ENCODE measurements around the gene TAPT1. TPM values are rescaled to one million over a fixed set of nuclear protein-coding genes. Genes with fewer than 3 reads are reported as not detected.
A peak's percentile ranks its signal among the peaks of the same experiment; 100 is the strongest.

TAPT1 gene
- total and polyA plus RNA-seq, 10 donors: 10.7 to 53.7 (median 42.4) TPM

DNA sequence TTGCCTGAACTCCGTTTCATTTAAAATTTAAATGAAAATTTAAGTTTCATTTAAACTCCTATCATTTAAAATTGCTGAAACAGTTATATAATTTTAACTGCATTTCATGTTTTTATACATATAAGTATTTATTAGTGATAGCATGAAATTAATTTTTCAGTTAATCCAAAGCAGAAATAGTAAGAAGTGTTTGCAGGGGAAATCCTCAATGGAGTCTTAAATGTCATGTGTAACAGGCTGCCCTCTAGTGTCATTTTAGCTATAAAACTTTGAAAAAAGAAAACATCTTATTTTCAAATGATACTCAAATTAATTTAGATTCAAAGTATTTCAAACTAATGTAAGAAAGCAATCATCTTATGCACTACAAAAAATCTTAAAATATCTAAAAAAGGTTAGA, 27.2 kb downstream of the TAPT1 start:
- peak in 2 of 11 experiments; percentile 14 to 17 for TF ChIP-seq CTCF (IDR thresholded peaks at IDR 0.05 in 8 of 11, conservative IDR thresholded peaks at IDR 0.05 in 3 of 11)
- TF ChIP-seq POLR2AphosphoS5 (IDR thresholded peaks at IDR 0.05): no peak
- TF ChIP-seq POLR2A (IDR thresholded peaks at IDR 0.05): no peak
- no peak for DNase-seq
- Histone ChIP-seq H3K27me3 (replicated peaks in 1 of 7) (no peaks in the 10 kb centered on the region), H3K9me3 (no peaks in the 10 kb centered on the region), H3K4me1 (peaks cover 3 to 84% (median 37%) of the 10 kb centered on the region in 6 donors), H3K36me3 (peaks cover 0 to 35% (median 0%) of the 10 kb centered on the region in 6 donors), H3K27ac (no peak overlapping the region), H3K4me3 (no peak overlapping the region)
- intact Hi-C loops (cut with DNase I; ENCODE audit: low total_unique reads): loop anchor here (10.0 kb wide), 1 partner anchor 66 kb away; no protein-coding TSS in a partner anchor
- 96 to 100% (median 98%) methylated on average over 1 of the region's 1 CpG for WGBS, 5 donors

DNA sequence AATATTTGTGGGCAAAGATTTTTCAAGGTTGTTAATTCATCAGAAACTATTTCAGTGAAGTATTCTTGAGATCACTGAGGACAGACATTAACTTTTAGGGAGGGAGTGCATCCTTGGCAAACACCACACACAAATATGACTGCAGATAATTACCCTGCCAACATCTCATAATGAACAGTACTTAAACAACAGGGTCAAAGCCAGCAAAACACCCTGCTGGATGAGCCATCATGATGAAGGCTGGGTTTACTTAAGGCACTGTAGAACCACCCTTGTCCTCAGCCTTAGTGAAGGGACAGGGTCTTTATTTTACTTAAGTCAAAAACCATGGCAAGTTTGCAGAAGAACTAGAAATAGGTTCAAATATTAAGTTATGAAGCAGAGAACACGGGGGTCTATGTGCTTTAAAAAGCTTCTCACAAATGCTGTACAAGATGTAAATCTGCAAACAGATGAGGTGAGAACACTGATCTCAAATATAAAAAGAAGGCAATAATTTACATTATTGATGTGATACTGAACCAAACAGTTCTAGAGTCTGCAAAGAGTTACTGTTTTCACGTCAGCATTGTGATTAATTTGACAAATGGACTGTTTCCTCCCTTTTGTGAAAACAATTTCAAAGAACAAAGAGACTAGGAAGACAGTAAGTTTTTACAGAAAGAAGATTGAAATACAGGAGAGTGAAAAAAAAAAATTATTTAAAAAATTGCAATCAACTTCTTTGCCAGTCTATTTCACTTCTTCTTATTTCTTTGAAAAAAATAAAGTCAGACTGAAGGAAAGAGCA, 28.2 kb downstream of the TAPT1 start:
- Histone ChIP-seq H3K9me3 (no peaks in the 10 kb centered on the region), H3K27ac (no peak overlapping the region), H3K36me3 (peaks cover 0 to 31% (median 0%) of the 10 kb centered on the region in 6 donors), H3K4me1 (peaks cover 3 to 81% (median 37%) of the 10 kb centered on the region in 6 donors), H3K27me3 (replicated peaks in 1 of 7) (no peaks in the 10 kb centered on the region), H3K4me3 (no peak overlapping the region)
- no peak for DNase-seq
- TF ChIP-seq POLR2AphosphoS5 (IDR thresholded peaks at IDR 0.05) (no peak), POLR2A (IDR thresholded peaks at IDR 0.05) (no peak), CTCF (IDR thresholded peaks at IDR 0.05 in 8 of 11, conservative IDR thresholded peaks at IDR 0.05 in 3 of 11) (no peak)
- 64 to 86% (median 75%) methylated on average over 2 of the region's 2 CpGs for WGBS, 5 donors
- intact Hi-C loops (cut with DNase I; ENCODE audit: low total_unique reads): loop anchor here (10.0 kb wide), 1 partner anchor 67 kb away; no protein-coding TSS in a partner anchor

DNA sequence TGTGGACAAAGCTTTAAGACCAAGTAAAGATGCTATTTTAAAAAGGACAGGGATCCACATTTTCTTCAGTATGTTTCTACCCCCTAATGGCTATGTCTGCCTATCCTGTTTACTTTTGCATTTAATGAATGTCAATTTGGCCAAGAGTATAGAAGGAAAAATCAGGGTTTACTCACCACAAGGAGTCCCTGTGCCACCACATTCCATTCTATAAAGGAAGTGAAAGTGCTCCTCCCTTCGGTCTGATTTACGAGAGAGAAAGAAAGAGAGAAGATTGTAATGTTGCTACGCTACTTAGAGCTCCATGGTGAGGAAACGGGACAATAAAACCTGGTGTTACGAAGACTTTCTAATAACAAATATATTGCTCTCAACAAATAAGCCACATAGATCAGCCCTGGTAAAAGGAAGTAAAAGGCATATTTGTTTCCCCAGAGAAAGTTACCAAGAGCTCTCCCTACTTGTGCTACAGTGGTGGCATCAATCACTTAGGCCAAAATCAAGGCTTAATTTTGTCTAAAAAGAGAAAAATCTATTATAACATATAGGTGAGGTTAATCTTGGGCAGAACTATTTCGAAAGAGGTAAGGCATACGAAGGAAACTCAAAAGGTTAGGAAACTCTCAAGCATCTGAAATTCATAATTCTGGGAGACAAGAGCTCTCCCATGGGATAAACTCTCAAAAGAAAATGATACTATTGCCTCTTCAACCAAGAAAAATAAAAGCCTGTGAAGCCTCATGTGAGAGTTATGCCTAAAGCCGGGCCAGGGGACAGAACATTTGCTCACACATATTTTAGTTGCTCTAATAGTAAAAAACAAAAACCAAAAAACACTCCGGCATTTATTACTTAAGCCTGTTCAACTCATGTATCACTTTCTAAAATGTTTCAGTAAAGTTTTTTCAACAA, 29.5 kb downstream of the TAPT1 start:
- peaks cover 3 to 80% (median 37%) of the 10 kb centered on the region in 6 donors for H3K4me1 ChIP-seq
- no peak for DNase-seq
- TF ChIP-seq POLR2A (IDR thresholded peaks at IDR 0.05): no peak
- TF ChIP-seq POLR2AphosphoS5 (IDR thresholded peaks at IDR 0.05): no peak
- TF ChIP-seq CTCF (IDR thresholded peaks at IDR 0.05 in 8 of 11, conservative IDR thresholded peaks at IDR 0.05 in 3 of 11): peak in 7 of 11 experiments; percentile 31 to 54 (median 43)
- WGBS, 5 donors: 42 to 50% (median 46%) methylated on average over 9 of the region's 9 CpGs
- intact Hi-C loops (cut with DNase I; ENCODE audit: low total_unique reads): loop anchor here (10.0 kb wide), 1 partner anchor 68 kb away; no protein-coding TSS in a partner anchor
- H3K4me3 ChIP-seq: peak overlapping the region in 1 of 8 donors; percentile 37
- H3K27ac ChIP-seq: peak overlapping the region in 6 of 8 donors; percentile 18 to 64 (median 54)
- H3K36me3 ChIP-seq: peaks cover 0 to 22% (median 0%) of the 10 kb centered on the region in 6 donors
- H3K27me3 ChIP-seq (replicated peaks in 1 of 7): no peaks in the 10 kb centered on the region
- no peaks in the 10 kb centered on the region for H3K9me3 ChIP-seq
